IPS-15b (cell line): ENCODE measurements around the gene NMD3.

Experiments
- H3K27me3 ChIP-seq: one replicate; pipeline ENCODE4 v1.6.1; 2013; ENCODE audit warnings: low read length; ENCODE audit not compliant: control insufficient read depth, insufficient read depth
- H3K36me3 ChIP-seq: one replicate; pipeline ENCODE4 v1.6.1; 2013; ENCODE audit warnings: low read length; ENCODE audit not compliant: control insufficient read depth, insufficient read depth
- H3K4me1 ChIP-seq: one replicate; pipeline ENCODE4 v1.6.1; 2013; ENCODE audit warnings: mild to moderate bottlenecking, low read length; ENCODE audit not compliant: control insufficient read depth, insufficient read depth
- H3K4me3 ChIP-seq: one replicate; pipeline ENCODE4 v1.5.1; 2013; ENCODE audit warnings: low read depth, low read length
- H3K9ac ChIP-seq: one replicate; pipeline ENCODE4 v1.6.1; 2013; ENCODE audit warnings: low read depth, mild to moderate bottlenecking, low read length
- H3K9me3 ChIP-seq: one replicate; pipeline ENCODE4 v1.6.1; 2013; ENCODE audit warnings: mild to moderate bottlenecking, low read length; ENCODE audit not compliant: control insufficient read depth, insufficient read depth

Gene NMD3

DNA sequence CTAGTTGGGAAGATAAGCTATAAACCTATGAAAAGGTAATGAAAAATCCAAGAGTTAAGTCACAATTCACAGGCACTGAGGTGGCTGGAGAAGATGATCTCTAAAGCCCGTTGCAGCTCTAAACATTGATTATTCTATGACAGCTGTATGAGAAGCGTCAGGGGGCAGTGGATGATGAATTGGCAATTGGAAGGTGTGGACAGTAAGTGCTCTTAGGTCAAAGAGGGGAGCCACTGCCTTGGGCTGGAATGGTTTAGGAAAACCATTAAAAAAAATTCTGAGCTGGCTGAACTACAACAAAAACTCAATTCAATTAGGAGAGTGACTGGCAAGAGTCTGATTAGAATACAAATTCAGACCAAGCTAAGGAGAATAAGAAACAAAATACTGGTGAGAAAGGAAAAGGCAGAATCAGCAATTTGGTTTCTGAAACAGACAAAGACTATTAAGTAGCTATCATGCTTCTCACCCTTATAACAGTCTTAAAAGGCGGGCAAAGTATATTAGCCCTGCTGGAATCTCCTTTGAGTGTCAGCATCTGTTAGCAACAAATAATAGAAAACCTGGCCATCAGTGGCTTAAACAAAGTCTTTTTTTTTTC is 8.8 kb upstream of the NMD3 start:
- Histone ChIP-seq H3K27me3 (no peaks in the 10 kb centered on the region), H3K9ac (no peak overlapping the region), H3K36me3 (no peaks in the 10 kb centered on the region), H3K4me1 (no peaks in the 10 kb centered on the region), H3K4me3 (no peak overlapping the region), H3K9me3 (no peaks in the 10 kb centered on the region)

DNA sequence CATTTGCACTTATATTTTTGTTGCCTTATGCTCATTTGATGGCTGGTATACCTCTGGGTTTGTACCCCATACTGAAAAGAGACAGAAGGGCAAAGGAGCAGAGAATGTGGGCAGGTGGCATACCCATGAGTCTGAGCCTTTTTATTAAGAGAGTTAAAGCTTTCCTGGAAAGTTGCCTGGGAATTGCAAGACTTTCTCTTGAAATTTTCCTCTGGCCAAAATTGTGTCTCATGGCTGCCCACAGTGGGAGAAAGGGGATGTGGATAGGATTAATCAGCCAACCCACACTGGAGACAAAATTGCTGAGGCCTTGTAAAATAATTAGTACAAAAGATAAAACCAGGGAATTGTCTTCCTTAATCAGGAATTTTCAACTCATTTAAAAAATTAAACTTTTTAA is 8.2 kb upstream of the NMD3 start:
- Histone ChIP-seq H3K36me3 (no peaks in the 10 kb centered on the region), H3K9ac (no peak overlapping the region), H3K4me3 (no peak overlapping the region), H3K27me3 (no peaks in the 10 kb centered on the region), H3K4me1 (no peaks in the 10 kb centered on the region), H3K9me3 (no peaks in the 10 kb centered on the region)

DNA sequence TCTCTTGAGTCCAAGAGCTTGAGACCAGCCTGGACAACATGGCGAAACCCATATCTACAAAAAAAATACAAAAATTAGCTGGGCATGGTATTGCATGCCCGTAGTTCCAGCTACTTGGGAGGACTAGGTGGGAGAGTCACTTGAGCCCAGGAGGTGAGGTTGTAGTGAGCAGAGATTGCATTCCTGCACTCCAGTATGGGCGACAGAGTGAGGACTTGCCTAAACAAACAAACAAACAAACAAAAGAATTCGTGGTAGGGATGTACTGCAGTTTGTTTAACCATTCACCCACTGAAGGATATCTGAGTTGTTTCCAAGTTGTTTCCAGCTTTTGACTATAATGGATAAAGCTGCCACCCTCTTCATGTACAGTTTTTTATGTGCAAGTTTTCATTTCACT is 7.5 kb upstream of the NMD3 start:
- Histone ChIP-seq H3K27me3 (no peaks in the 10 kb centered on the region), H3K4me3 (no peak overlapping the region), H3K9ac (no peak overlapping the region), H3K36me3 (no peaks in the 10 kb centered on the region), H3K4me1 (no peaks in the 10 kb centered on the region), H3K9me3 (no peaks in the 10 kb centered on the region)

DNA sequence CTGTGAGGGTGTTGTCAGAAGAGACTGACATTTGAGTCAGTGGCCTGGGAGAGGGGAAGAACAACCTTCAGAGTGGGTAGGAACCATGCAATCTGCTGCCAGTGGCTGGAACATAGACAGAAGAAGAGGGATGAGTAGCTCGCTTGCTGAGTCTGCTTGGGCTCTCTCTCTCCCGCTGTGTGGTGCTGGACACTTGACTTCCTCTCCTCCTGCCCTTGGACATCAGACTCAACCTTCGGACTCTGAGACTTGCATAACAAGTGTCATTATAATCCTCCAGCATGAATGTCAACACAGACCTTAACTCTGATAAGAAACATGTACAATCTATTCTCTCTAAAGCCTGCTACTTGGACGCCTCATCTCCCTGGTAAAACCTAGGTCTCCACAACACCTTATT is 5.9 kb upstream of the NMD3 start:
- Histone ChIP-seq H3K9ac (no peak overlapping the region), H3K9me3 (no peaks in the 10 kb centered on the region), H3K4me1 (no peaks in the 10 kb centered on the region), H3K27me3 (no peaks in the 10 kb centered on the region), H3K36me3 (no peaks in the 10 kb centered on the region), H3K4me3 (no peak overlapping the region)

DNA sequence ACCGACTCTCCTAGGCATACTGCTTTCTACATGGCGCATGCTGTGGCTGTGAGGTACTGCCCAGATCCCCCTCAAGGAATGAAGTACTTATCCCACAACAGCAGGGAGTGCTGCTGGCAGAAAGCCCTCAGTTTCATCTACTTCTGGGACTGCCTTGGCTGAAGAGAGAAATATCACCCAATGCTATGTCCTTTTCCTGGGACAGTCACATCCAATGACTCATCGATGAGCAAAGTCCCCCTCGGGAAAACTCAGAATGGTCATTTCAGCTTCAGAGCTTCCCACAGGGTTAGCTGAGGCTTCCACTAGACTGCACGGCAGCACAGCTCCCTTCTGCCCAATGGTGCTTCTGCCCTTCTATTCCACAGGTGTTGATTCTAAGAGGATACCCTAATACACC is 3.6 kb upstream of the NMD3 start:
- H3K27me3 ChIP-seq: no peaks in the 10 kb centered on the region
- H3K4me3 ChIP-seq: no peak overlapping the region
- H3K9me3 ChIP-seq: no peaks in the 10 kb centered on the region
- H3K9ac ChIP-seq: no peak overlapping the region
- H3K36me3 ChIP-seq: no peaks in the 10 kb centered on the region
- no peaks in the 10 kb centered on the region for H3K4me1 ChIP-seq

DNA sequence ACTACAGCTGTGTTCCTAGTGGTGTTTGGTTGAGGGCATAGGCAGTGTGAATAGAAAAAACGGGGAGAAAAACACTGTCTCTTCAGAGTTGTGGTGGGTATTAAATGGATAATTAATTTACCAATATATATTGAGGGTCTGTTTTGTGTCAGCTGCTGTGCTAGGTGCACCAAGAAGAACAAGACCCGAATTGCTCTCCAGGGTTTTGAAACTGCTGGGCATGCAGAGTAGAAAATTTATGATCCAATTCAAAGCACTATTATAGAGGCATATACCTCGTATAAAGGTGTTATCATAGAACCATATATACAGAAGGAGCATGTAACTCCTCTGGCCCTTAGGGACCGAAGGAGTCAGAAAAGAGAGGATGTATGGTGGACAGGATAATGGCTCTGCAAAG is 1.6 kb upstream of the NMD3 start:
- no peaks in the 10 kb centered on the region for H3K36me3 ChIP-seq
- H3K4me1 ChIP-seq: no peaks in the 10 kb centered on the region
- no peak overlapping the region for H3K4me3 ChIP-seq
- no peaks in the 10 kb centered on the region for H3K9me3 ChIP-seq
- no peak overlapping the region for H3K9ac ChIP-seq
- H3K27me3 ChIP-seq: no peaks in the 10 kb centered on the region

DNA sequence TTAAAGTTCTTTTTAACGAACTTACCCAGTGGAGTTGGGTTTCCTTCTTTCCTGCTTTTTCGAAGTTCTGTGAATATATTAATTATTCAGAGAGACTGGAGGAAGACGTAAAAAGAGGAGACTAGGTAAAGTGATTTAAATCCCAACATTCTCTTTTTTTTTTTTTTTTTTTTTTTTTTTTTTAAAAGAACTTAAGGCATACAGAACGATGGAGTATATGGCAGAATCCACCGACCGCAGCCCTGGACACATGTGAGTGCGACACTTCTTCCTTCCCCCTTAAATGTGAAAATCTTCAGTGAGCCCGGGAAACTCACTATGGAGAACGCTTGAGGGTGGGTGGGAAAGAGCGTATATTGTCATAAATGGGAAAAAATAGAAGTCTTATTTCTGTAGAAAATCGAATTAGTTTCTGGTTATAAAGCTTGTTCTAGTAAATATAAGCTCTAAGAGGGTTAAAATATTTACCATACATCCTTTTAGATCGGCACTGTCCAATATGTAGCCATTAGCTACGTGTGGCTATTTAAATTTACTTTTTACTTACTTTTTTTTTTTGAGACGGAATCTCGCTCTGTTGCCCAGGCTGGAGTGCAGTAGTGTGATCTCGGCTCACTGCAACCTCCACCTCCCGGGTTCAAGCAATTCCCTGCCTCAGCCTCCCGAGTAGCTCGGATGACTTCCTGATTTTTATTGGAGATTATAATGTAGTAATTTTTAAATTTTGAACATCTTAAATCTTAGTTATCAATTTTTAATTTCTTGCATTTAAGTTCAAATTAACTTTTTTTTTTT is 892 bp downstream of the NMD3 start:
- H3K4me3 ChIP-seq: peak overlapping the region; percentile 76
- H3K4me1 ChIP-seq: no peaks in the 10 kb centered on the region
- peak overlapping the region; percentile 77 for H3K9ac ChIP-seq
- H3K36me3 ChIP-seq: no peaks in the 10 kb centered on the region
- H3K9me3 ChIP-seq: no peaks in the 10 kb centered on the region
- no peaks in the 10 kb centered on the region for H3K27me3 ChIP-seq

DNA sequence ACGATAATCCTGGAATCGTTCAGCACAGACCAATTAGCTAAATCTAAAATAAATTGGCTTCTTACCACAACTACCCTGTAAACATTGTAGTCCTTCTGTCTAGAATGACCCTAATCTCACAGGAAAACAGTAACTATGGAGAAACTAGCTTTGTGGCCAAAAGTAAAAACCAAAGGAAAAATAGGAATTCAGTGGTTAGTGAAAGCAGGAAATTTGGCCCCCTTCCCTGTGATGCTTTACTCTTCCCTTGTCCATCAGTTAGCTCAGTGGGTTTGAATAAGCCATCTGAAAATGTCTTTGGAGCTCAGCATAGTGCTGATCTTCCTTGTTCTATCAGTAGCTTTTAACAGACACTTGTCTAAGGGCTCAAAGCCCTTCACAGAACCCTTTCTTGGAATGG is 1.6 kb downstream of the NMD3 start:
- H3K4me1 ChIP-seq: no peaks in the 10 kb centered on the region
- no peaks in the 10 kb centered on the region for H3K27me3 ChIP-seq
- H3K36me3 ChIP-seq: no peaks in the 10 kb centered on the region
- H3K9ac ChIP-seq: peak overlapping the region; percentile 26
- H3K4me3 ChIP-seq: peak overlapping the region; percentile 76
- H3K9me3 ChIP-seq: no peaks in the 10 kb centered on the region

DNA sequence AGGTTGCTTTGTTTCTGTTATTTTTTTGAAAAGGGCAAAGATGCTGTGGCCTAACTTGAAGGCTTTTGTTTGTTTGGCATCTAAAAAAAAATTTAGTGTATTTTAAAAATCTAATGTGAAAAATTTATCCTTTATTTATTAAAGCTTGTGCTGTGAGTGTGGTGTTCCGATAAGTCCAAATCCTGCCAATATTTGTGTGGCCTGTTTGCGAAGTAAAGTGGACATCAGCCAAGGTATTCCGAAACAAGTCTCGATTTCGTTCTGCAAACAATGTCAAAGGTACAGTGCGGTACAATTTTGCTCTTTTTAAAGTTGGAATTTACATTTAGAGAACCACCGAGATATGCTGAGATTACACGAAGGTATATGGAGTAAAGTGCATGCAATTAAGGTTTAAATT is 3.7 kb downstream of the NMD3 start:
- Histone ChIP-seq H3K4me1 (no peaks in the 10 kb centered on the region), H3K4me3 (no peak overlapping the region), H3K36me3 (no peaks in the 10 kb centered on the region), H3K9ac (no peak overlapping the region), H3K27me3 (no peaks in the 10 kb centered on the region), H3K9me3 (no peaks in the 10 kb centered on the region)

DNA sequence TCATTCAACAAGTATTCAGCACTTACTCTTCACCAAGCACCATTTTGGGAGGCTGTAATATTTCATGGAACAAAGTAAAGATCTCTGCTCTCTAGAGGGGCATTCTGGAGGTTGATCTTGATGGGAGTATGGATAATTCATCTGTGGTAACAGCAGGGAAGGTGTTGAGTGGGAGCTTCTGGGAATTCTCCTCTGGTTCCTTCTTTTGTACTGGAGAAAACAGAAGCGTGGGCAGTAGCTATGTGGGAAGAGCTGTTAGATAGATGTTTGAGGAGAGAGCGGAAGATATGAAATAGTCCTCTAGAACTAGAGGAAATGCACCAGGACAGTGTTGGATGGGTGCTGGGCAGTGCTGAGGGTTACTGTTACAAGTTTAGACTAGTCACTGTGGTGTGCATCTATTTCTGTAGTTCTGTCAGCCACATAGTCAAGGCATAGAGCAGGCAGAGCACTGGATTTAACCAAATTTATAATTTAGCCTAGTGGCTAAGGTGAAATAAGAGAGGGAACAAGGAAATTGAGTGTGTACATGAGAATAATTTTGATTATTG is 9.6 kb downstream of the NMD3 start:
- no peaks in the 10 kb centered on the region for H3K27me3 ChIP-seq
- no peaks in the 10 kb centered on the region for H3K9me3 ChIP-seq
- no peak overlapping the region for H3K9ac ChIP-seq
- no peaks in the 10 kb centered on the region for H3K4me1 ChIP-seq
- no peak overlapping the region for H3K4me3 ChIP-seq
- no peaks in the 10 kb centered on the region for H3K36me3 ChIP-seq

DNA sequence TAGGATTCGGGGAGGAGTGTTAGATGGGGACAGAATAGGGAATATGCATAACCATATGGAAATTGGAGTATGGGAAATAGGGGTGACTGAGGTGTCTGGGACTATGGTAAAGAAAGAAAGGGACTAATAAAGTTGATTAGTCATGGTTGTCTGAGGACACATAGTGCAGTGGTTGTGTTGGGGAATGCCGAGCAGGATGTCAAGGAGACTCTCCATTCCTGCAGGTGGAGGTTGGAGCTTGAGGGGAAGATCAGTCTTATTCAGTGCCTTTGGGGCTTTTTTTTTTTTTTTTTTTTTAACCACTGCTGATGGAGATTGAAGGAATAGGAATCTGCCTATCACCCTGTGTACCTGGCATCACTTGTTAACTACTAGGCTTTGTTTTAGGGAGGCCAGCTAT is 10.8 kb downstream of the NMD3 start:
- no peaks in the 10 kb centered on the region for H3K36me3 ChIP-seq
- H3K9ac ChIP-seq: no peak overlapping the region
- no peaks in the 10 kb centered on the region for H3K4me1 ChIP-seq
- H3K27me3 ChIP-seq: no peaks in the 10 kb centered on the region
- H3K9me3 ChIP-seq: no peaks in the 10 kb centered on the region
- no peak overlapping the region for H3K4me3 ChIP-seq

DNA sequence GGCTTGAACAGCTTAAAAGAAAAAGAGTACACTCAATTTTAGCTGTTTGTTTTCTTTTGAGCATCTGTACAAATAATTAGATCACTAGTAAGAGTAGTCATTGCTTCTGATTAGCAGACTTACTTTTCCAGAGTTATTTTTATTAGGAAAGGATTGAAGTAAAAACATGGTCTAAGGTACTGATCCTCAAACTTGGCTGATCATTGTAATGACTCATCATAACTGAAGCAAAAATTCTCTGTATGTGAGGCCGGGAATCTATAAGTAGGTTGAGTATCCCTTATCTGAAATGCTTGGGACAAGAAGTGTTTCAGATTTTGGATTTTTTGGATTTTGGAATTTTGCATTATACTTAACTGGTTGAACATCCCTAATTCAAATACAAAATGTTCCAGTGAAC is 12.4 kb downstream of the NMD3 start:
- Histone ChIP-seq H3K9ac (no peak overlapping the region), H3K27me3 (no peaks in the 10 kb centered on the region), H3K9me3 (no peaks in the 10 kb centered on the region), H3K36me3 (no peaks in the 10 kb centered on the region), H3K4me1 (no peaks in the 10 kb centered on the region), H3K4me3 (no peak overlapping the region)
